Caco-2 (cell line): ENCODE results near the gene POLD4. TPM values are rescaled to one million over a fixed set of nuclear protein-coding genes. Genes with fewer than 3 reads are reported as not detected.

ENCODE experiments used
- BruUV-seq: library from RNA; stranded (reverse); fragments of 400-500 nt; replicated peaks from 2 replicates; lab custom pipeline; 2021; lab: Mats Ljungman, UMichigan
- CTCF ChIA-PET: fragments of 300-600 bp; sonication (Branson Sonifier 250); formaldehyde crosslinking; loops from one replicate; lab custom pipeline; 2022; ENCODE audit warnings: antibody characterized with exemption; lab: Charles Lee
- POLR2A ChIA-PET: fragments of 300-600 bp; sonication (Branson Sonifier 250); formaldehyde crosslinking; loops from one replicate; lab custom pipeline; 2022; ENCODE audit warnings: antibody characterized with exemption; lab: Charles Lee
- DNase-seq, 2 experiments: peaks; one replicate each; pipeline versions ENCODE4 v3.0.0 to v3.0.0-alpha.2; 2020 to 2022
- H3K27me3 ChIP-seq: replicated peaks from 2 replicates; pipeline ENCODE4 v1.6.0; 2011; ENCODE audit warnings: low read length; ENCODE audit not compliant: control insufficient read depth, insufficient read depth
- H3K36me3 ChIP-seq: 2 replicates; pipeline ENCODE4 v1.5.1; 2011; ENCODE audit warnings: low read length; ENCODE audit not compliant: control insufficient read depth, insufficient read depth
- H3K4me1 ChIP-seq: fragments of 250-450 bp; sonication (Bioruptor Pico); 2 replicates; pipeline ENCODE4 v1.5.1; 2020; ENCODE audit warnings: mild to moderate bottlenecking
- H3K4me3 ChIP-seq: 2 replicates; pipeline ENCODE4 v1.5.1; 2011; ENCODE audit warnings: low read depth, mild to moderate bottlenecking, control low read depth, low read length
- H3K9me3 ChIP-seq: fragments of 250-450 bp; sonication (Bioruptor Pico); 2 replicates; pipeline ENCODE4 v1.5.1; 2020; ENCODE audit warnings: mild to moderate bottlenecking, moderate library complexity
- H3K27ac Mint-ChIP-seq: one replicate; pipeline ENCODE4 v1.8.0; 2022; ENCODE audit warnings: mixed read lengths; ENCODE audit not compliant: unreplicated experiment
- H3K27me3 Mint-ChIP-seq: one replicate; pipeline ENCODE4 v1.8.0; 2022; ENCODE audit warnings: mixed read lengths; ENCODE audit not compliant: insufficient read depth, unreplicated experiment
- H3K36me3 Mint-ChIP-seq: one replicate; pipeline ENCODE4 v1.8.0; 2022; ENCODE audit warnings: mild to moderate bottlenecking, mixed read lengths; ENCODE audit not compliant: insufficient read depth, unreplicated experiment
- H3K4me1 Mint-ChIP-seq: one replicate; pipeline ENCODE4 v1.8.0; 2022; ENCODE audit warnings: low read depth, mixed read lengths; ENCODE audit not compliant: unreplicated experiment
- H3K4me3 Mint-ChIP-seq: one replicate; pipeline ENCODE4 v1.8.0; 2022; ENCODE audit warnings: mild to moderate bottlenecking, moderate library complexity, mixed read lengths; ENCODE audit not compliant: unreplicated experiment
- H3K9me3 Mint-ChIP-seq: one replicate; pipeline ENCODE4 v1.8.0; 2022; ENCODE audit warnings: mixed read lengths; ENCODE audit not compliant: unreplicated experiment
- intact Hi-C: fragments of 100-400 bp; cut with micrococcal nuclease; formaldehyde crosslinking; loops from one replicate; pipeline ENCODE4 v1.10.0; 2022; ENCODE audit not compliant: unreplicated experiment
- total RNA-seq: library from RNA; stranded (reverse); gene quantifications from 2 replicates; pipeline ENCODE4 v1.2.3, GENCODE V29; 2022
- TF ChIP-seq, protein P1 (sequence below), 2 experiments: fragments of 200-600 bp in 1 of 2; IDR thresholded peaks; 1 replicate in 1 of 2; 2 replicates in 1 of 2; pipeline versions ENCODE4 v1.5.1 to v1.8.0; 2011 to 2022; ENCODE audit warnings: antibody characterized with exemption in 1 of 2, control low read depth in 1 of 2, inconsistent platforms in 1 of 2, low read depth in 1 of 2, low read length in 1 of 2, mild to moderate bottlenecking in 1 of 2, moderate library complexity in 1 of 2; ENCODE audit not compliant: insufficient read depth in 1 of 2, severe bottlenecking in 1 of 2, unreplicated experiment in 1 of 2

Gene POLD4
- total RNA-seq, 1 experiment from 2014 or later: 29.8 TPM

DNA sequence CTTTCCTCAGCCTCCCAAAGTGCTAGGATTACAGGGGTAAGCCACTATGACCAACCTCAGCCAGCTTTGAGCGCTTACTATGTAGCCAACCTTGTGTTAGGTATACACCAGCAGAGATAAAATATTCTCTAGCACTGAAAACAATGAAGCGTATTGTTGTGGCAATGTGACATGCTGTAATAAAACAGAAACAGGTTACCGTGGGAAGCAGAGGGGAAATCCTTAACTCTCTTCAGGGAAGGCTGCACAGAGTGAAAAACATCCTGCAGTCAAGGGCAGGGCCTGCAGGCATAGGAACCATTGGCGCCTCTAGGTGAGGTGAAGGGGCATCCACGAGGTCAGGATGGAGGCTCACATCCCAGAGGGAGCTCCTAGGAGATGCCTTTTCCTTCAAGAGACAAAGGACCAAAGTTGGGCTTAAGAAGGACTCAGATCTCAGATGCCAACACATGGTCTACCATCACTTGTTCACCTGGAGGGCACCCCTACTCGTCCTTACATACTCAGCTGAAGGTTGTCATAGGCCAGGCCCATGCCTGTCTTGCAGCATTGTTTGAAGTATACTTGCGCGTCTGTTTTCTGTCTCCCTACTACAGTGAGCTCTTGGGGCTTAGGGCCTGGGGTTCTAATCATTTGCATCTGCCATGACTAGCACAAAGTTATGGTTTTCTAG is 8.0 kb downstream of the POLD4 start:
- H3K4me3 Mint-ChIP-seq: no peak overlapping the region
- BruUV-seq: no TSS peak
- no peaks in the 10 kb centered on the region for H3K27me3 Mint-ChIP-seq
- no peak for DNase-seq
- peaks cover 32% of the 10 kb centered on the region for H3K4me1 ChIP-seq
- CTCF ChIA-PET: interaction anchor here (0.7 to 3.4 kb wide), 22 partner anchors 10 to 290 kb away, joined by 3 to 62 read pairs (median 4); partner anchors contain the start of genes CLCF1, GRK2, KDM2A and POLD4
- POLR2A ChIA-PET: interaction anchor here (0.8 to 1.9 kb wide), 6 partner anchors 28 to 138 kb away, joined by 3 to 11 read pairs (median 4); partner anchors contain the start of genes AIP, CLCF1, PPP1CA and SSH3
- H3K4me1 Mint-ChIP-seq: peaks cover 35% of the 10 kb centered on the region
- no peaks in the 10 kb centered on the region for H3K27me3 ChIP-seq
- H3K27ac Mint-ChIP-seq: peak overlapping the region; percentile 41
- H3K4me3 ChIP-seq: no peak overlapping the region
- no peaks in the 10 kb centered on the region for H3K36me3 ChIP-seq
- intact Hi-C loops: no loop called here
- TF ChIP-seq, protein P1, sequence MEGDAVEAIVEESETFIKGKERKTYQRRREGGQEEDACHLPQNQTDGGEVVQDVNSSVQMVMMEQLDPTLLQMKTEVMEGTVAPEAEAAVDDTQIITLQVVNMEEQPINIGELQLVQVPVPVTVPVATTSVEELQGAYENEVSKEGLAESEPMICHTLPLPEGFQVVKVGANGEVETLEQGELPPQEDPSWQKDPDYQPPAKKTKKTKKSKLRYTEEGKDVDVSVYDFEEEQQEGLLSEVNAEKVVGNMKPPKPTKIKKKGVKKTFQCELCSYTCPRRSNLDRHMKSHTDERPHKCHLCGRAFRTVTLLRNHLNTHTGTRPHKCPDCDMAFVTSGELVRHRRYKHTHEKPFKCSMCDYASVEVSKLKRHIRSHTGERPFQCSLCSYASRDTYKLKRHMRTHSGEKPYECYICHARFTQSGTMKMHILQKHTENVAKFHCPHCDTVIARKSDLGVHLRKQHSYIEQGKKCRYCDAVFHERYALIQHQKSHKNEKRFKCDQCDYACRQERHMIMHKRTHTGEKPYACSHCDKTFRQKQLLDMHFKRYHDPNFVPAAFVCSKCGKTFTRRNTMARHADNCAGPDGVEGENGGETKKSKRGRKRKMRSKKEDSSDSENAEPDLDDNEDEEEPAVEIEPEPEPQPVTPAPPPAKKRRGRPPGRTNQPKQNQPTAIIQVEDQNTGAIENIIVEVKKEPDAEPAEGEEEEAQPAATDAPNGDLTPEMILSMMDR (IDR thresholded peaks at IDR 0.05; ENCODE audit: insufficient read depth in 1 of 2, low read depth in 1 of 2, low read length in 1 of 2, severe bottlenecking in 1 of 2, unreplicated experiment in 1 of 2): no peak
- H3K9me3 Mint-ChIP-seq: no peaks in the 10 kb centered on the region
- peaks cover 6% of the 10 kb centered on the region for H3K36me3 Mint-ChIP-seq
- no peaks in the 10 kb centered on the region for H3K9me3 ChIP-seq

DNA sequence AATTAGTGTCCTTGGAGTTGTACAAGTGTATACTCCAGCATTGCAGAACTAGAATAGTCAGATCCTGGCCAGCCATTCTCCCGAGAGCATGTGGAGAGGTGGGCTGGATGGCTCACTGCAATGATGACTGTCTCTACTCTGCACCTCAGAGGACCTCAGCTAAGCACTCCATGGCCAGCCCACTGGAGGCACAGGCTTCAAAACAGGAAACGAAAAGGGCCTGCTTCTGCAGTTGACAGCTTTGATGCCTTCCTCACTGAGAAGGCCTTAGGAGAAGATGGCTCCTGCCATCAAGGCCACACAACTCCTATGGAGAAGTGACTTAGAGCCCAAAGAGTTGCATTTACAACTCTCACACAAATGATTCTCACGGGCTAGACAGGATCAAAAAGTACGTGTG is 9.1 kb downstream of the POLD4 start:
- Mint-ChIP-seq H3K4me1 (peaks cover 31% of the 10 kb centered on the region), H3K9me3 (no peaks in the 10 kb centered on the region), H3K27ac (no peak overlapping the region), H3K27me3 (no peaks in the 10 kb centered on the region), H3K36me3 (peaks cover 6% of the 10 kb centered on the region), H3K4me3 (no peak overlapping the region)
- Histone ChIP-seq H3K36me3 (no peaks in the 10 kb centered on the region), H3K27me3 (no peaks in the 10 kb centered on the region), H3K9me3 (no peaks in the 10 kb centered on the region), H3K4me3 (no peak overlapping the region), H3K4me1 (peaks cover 32% of the 10 kb centered on the region)
- DNase-seq: no peak
- BruUV-seq: no TSS peak
- TF ChIP-seq, protein P1 (IDR thresholded peaks at IDR 0.05; ENCODE audit: insufficient read depth in 1 of 2, low read depth in 1 of 2, low read length in 1 of 2, severe bottlenecking in 1 of 2, unreplicated experiment in 1 of 2): no peak
- POLR2A ChIA-PET: no interaction called here
- CTCF ChIA-PET: interaction anchor here (0.6 to 2.9 kb wide), 6 partner anchors 11 to 104 kb away, joined by 3 to 62 read pairs (median 3); partner anchors contain the start of genes CLCF1 and POLD4
- intact Hi-C loops: no loop called here

DNA sequence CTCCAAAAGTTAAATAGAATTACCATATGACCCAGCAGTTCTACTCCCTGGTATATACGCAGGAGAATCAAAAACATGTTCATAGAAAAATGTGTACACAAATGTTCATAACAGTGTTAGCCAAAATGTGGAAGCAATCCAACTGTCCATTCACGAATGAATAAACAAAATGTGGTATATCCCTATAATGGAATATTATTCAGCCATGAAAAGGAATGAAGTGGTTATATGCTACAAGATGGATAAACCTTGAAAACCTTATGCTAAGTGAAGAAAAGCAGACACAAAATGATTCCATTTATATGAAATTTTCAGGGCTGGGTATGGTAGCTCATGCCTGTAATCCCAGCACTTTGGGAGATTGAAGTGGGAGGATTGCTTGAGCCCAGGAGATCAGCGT is 16.1 kb downstream of the POLD4 start:
- H3K4me1 Mint-ChIP-seq: no peaks in the 10 kb centered on the region
- CTCF ChIA-PET: no interaction called here
- H3K4me3 ChIP-seq: no peak overlapping the region
- H3K27ac Mint-ChIP-seq: no peak overlapping the region
- TF ChIP-seq, protein P1 (IDR thresholded peaks at IDR 0.05; ENCODE audit: insufficient read depth in 1 of 2, low read depth in 1 of 2, low read length in 1 of 2, severe bottlenecking in 1 of 2, unreplicated experiment in 1 of 2): no peak
- H3K27me3 Mint-ChIP-seq: no peaks in the 10 kb centered on the region
- intact Hi-C loops: no loop called here
- H3K27me3 ChIP-seq: no peaks in the 10 kb centered on the region
- H3K36me3 ChIP-seq: no peaks in the 10 kb centered on the region
- BruUV-seq: no TSS peak
- no peaks in the 10 kb centered on the region for H3K4me1 ChIP-seq
- H3K9me3 ChIP-seq: no peaks in the 10 kb centered on the region
- POLR2A ChIA-PET: no interaction called here
- H3K36me3 Mint-ChIP-seq: no peaks in the 10 kb centered on the region
- DNase-seq: no peak
- peaks cover 10% of the 10 kb centered on the region for H3K9me3 Mint-ChIP-seq
- no peak overlapping the region for H3K4me3 Mint-ChIP-seq
